Chondrocyte (in vitro differentiated cells): ENCODE data around the gene FBXO24. TPM values are rescaled to one million over a fixed set of nuclear protein-coding genes. Genes with fewer than 3 reads are reported as not detected.

Experiments
- DNase-seq: peaks from one replicate; pipeline ENCODE4 v3.0.0; 2021; ENCODE audit warnings: mixed read lengths, low spot score
- H3K27ac Mint-ChIP-seq: one replicate; pipeline ENCODE4 v1.8.0; 2021; ENCODE audit warnings: mild to moderate bottlenecking, moderate library complexity, mixed read lengths; ENCODE audit not compliant: unreplicated experiment
- H3K27me3 Mint-ChIP-seq: 2 replicates; pipeline ENCODE4 v1.8.0; 2021; ENCODE audit warnings: low read depth, mixed read lengths
- H3K36me3 Mint-ChIP-seq: 2 replicates; pipeline ENCODE4 v1.8.0; 2021; ENCODE audit warnings: low read depth, mixed read lengths
- H3K4me1 Mint-ChIP-seq: 2 replicates; pipeline ENCODE4 v1.8.0; 2021; ENCODE audit warnings: low read depth, mild to moderate bottlenecking, mixed read lengths
- H3K4me3 Mint-ChIP-seq: one replicate; pipeline ENCODE4 v1.8.0; 2021; ENCODE audit warnings: mild to moderate bottlenecking, moderate library complexity, mixed read lengths; ENCODE audit not compliant: unreplicated experiment
- H3K9me3 Mint-ChIP-seq: 2 replicates; pipeline ENCODE4 v1.8.0; 2021; ENCODE audit warnings: low read depth, mixed read lengths
- CTCF ChIP-seq: fragments of 200-600 bp; sonication (generic); IDR thresholded peaks from 2 replicates; pipeline ENCODE4 v1.5.0; 2021; ENCODE audit warnings: antibody characterized with exemption, mild to moderate bottlenecking, moderate library complexity
- total RNA-seq: library from RNA; stranded (reverse); gene quantifications from 3 replicates; pipeline ENCODE4 v1.2.1, GENCODE V29; 2021

The FBXO24 gene
- total RNA-seq, 1 donor from 2014 or later = 0.57 TPM

- Mint-ChIP-seq H3K4me3 (no peak overlapping the region), H3K4me1 (peaks cover 31% of the 10 kb centered on the region), H3K27ac (no peak overlapping the region), H3K27me3 (no peaks in the 10 kb centered on the region), H3K36me3 (no peaks in the 10 kb centered on the region), H3K9me3 (no peaks in the 10 kb centered on the region)
- no peak for DNase-seq
- TF ChIP-seq CTCF = no peak
Measured at GRCh38 chr7:100600730-100601038, 14.6 kb downstream of the FBXO24 start.

- H3K4me3 Mint-ChIP-seq = peak overlapping the region; percentile 81
- DNase-seq = no peak
- H3K27me3 Mint-ChIP-seq = no peaks in the 10 kb centered on the region
Measured at GRCh38 chr7:100602889-100603725, 17.0 kb downstream of the FBXO24 start.

GRCh38 chr7:100603726-100604027 is 17.5 kb downstream of the FBXO24 start:
- Mint-ChIP-seq H3K27ac (peak overlapping the region; percentile 84), H3K4me3 (peak overlapping the region; percentile 81)
- no peak for DNase-seq

More at GRCh38 chr7:100602889-100603725, 17.0 kb downstream of the FBXO24 start:
- peak overlapping the region; percentile 84 for H3K27ac Mint-ChIP-seq
- peaks cover 31% of the 10 kb centered on the region for H3K4me1 Mint-ChIP-seq
- H3K9me3 Mint-ChIP-seq = no peaks in the 10 kb centered on the region
- peaks cover 3% of the 10 kb centered on the region for H3K36me3 Mint-ChIP-seq
- no peak for TF ChIP-seq CTCF

GRCh38 chr7:100604028-100604975 is 18.2 kb downstream of the FBXO24 start:
- DNase-seq = no peak
- no peaks in the 10 kb centered on the region for H3K27me3 Mint-ChIP-seq
- H3K27ac Mint-ChIP-seq = peak overlapping the region; percentile 84
- no peaks in the 10 kb centered on the region for H3K9me3 Mint-ChIP-seq
- H3K4me3 Mint-ChIP-seq = peak overlapping the region; percentile 81
- peak; percentile 79 for TF ChIP-seq CTCF
- peaks cover 31% of the 10 kb centered on the region for H3K4me1 Mint-ChIP-seq
- H3K36me3 Mint-ChIP-seq = peaks cover 3% of the 10 kb centered on the region

More at GRCh38 chr7:100603726-100604027, 17.5 kb downstream of the FBXO24 start:
- TF ChIP-seq CTCF = no peak
- no peaks in the 10 kb centered on the region for H3K9me3 Mint-ChIP-seq
- peaks cover 3% of the 10 kb centered on the region for H3K36me3 Mint-ChIP-seq
- H3K4me1 Mint-ChIP-seq = peaks cover 31% of the 10 kb centered on the region
- no peaks in the 10 kb centered on the region for H3K27me3 Mint-ChIP-seq
